ENCODE measurements around the gene TMED7. TPM values are rescaled to one million over a fixed set of nuclear protein-coding genes. Genes with fewer than 3 reads are reported as not detected.

The TMED7 gene
- total RNA-seq, 3 donors from 2014 or later, result 89.0 to 113 (median 104) TPM

- H3K4me1 ChIP-seq (ENCODE audit: low read depth), result no peaks in the 10 kb centered on the region
- DNase-seq, result no peak
- no peaks in the 10 kb centered on the region for H3K9me3 ChIP-seq
- intact Hi-C loops (cut with DNase I, micrococcal nuclease), result no loop called here
- no peak overlapping the region for H3K4me3 ChIP-seq
- H3K36me3 ChIP-seq (ENCODE audit: low read depth), result no peaks in the 10 kb centered on the region
- no peak for TF ChIP-seq CTCF (IDR thresholded peaks at IDR 0.05)
- ATAC-seq, result no peak
Measured at GRCh38 chr5:115661101-115661500, 35.3 kb upstream of the TMED7 start.

- intact Hi-C loops (cut with DNase I, micrococcal nuclease), result no loop called here
- no peak overlapping the region for H3K4me3 ChIP-seq
- H3K36me3 ChIP-seq (ENCODE audit: low read depth), result no peaks in the 10 kb centered on the region
- TF ChIP-seq CTCF (IDR thresholded peaks at IDR 0.05), result no peak
- H3K9me3 ChIP-seq, result no peaks in the 10 kb centered on the region
- ATAC-seq (no peak), DNase-seq (no peak)
- H3K4me1 ChIP-seq (ENCODE audit: low read depth), result no peaks in the 10 kb centered on the region
Measured at GRCh38 chr5:115657881-115658233, 32.0 kb upstream of the TMED7 start.

GRCh38 chr5:115657125-115657880 is 31.5 kb upstream of the TMED7 start:
- no peaks in the 10 kb centered on the region for H3K36me3 ChIP-seq (ENCODE audit: low read depth)
- H3K4me3 ChIP-seq, result no peak overlapping the region
- DNase-seq, result no peak
- no peaks in the 10 kb centered on the region for H3K9me3 ChIP-seq
- TF ChIP-seq CTCF (IDR thresholded peaks at IDR 0.05), result no peak
- no peaks in the 10 kb centered on the region for H3K4me1 ChIP-seq (ENCODE audit: low read depth)
- no peak for ATAC-seq
- intact Hi-C loops (cut with DNase I, micrococcal nuclease), result no loop called here

GRCh38 chr5:115656404-115656803 is 30.6 kb upstream of the TMED7 start:
- DNase-seq, result no peak
- no peaks in the 10 kb centered on the region for H3K9me3 ChIP-seq
- H3K4me3 ChIP-seq, result no peak overlapping the region
- ATAC-seq, result no peak
- no peaks in the 10 kb centered on the region for H3K4me1 ChIP-seq (ENCODE audit: low read depth)
- intact Hi-C loops (cut with DNase I, micrococcal nuclease), result no loop called here
- TF ChIP-seq CTCF (IDR thresholded peaks at IDR 0.05), result no peak
- no peaks in the 10 kb centered on the region for H3K36me3 ChIP-seq (ENCODE audit: low read depth)

- H3K4me3 ChIP-seq, result no peak overlapping the region
- no peaks in the 10 kb centered on the region for H3K9me3 ChIP-seq
- no peak for TF ChIP-seq CTCF (IDR thresholded peaks at IDR 0.05)
- DNase-seq (no peak), ATAC-seq (no peak)
- intact Hi-C loops (cut with DNase I, micrococcal nuclease), result no loop called here
- no peaks in the 10 kb centered on the region for H3K36me3 ChIP-seq (ENCODE audit: low read depth)
- no peaks in the 10 kb centered on the region for H3K4me1 ChIP-seq (ENCODE audit: low read depth)
Measured at GRCh38 chr5:115655994-115656393, 30.2 kb upstream of the TMED7 start.

GRCh38 chr5:115649541-115649940 is 23.7 kb upstream of the TMED7 start:
- no peak overlapping the region for H3K4me3 ChIP-seq
- intact Hi-C loops (cut with DNase I, micrococcal nuclease), result no loop called here
- no peaks in the 10 kb centered on the region for H3K36me3 ChIP-seq (ENCODE audit: low read depth)
- DNase-seq, result no peak
- H3K4me1 ChIP-seq (ENCODE audit: low read depth), result no peaks in the 10 kb centered on the region
- no peaks in the 10 kb centered on the region for H3K9me3 ChIP-seq
- TF ChIP-seq CTCF (IDR thresholded peaks at IDR 0.05), result no peak
- ATAC-seq, result no peak
